H1 (cell line): Measurements from ENCODE around the gene PTGDR2.

ENCODE experiments used
- JUND ChIP-seq: IDR thresholded peaks from 2 replicates; pipeline ENCODE4 v1.6.1; 2011; ENCODE audit warnings: mild to moderate bottlenecking, improper control_type of control experiment, low read length
- POLR2A ChIP-seq, 2 experiments: IDR thresholded peaks; 1 replicate in 1 of 2; 2 replicates in 1 of 2; pipeline ENCODE4 v1.6.1; 2011; ENCODE audit warnings: low read depth in 2 of 2, low read length in 2 of 2, mild to moderate bottlenecking in 2 of 2; ENCODE audit errors: control extremely low read depth in 1 of 2

GRCh38 chr11:60857378-60858232, 1.9 kb upstream of the PTGDR2 start:
- no peak for TF ChIP-seq JUND
- TF ChIP-seq POLR2A (IDR thresholded peaks at IDR 0.05; ENCODE audit: control extremely low read depth in 1 of 2, low read depth in 2 of 2, low read length in 2 of 2): no peak
